K562 (cell line): ENCODE measurements around the gene PIK3C2B. TPM values are rescaled to one million over a fixed set of nuclear protein-coding genes. Genes with fewer than 3 reads are reported as not detected.

Source experiments
- DEAF1 ChIP-seq: fragments of 450-650 bp; formaldehyde crosslinking; IDR thresholded peaks from 2 replicates; pipeline ENCODE4 v1.4.0; 2020; ENCODE audit warnings: mild to moderate bottlenecking, moderate library complexity
- E4F1 ChIP-seq: fragments of 250-450 bp; sonication (Bioruptor Pico); IDR thresholded peaks from 2 replicates; pipeline ENCODE4 v1.5.0; 2021; ENCODE audit warnings: mild to moderate bottlenecking, borderline replicate concordance
- ELF1 ChIP-seq: fragments of 200-800 bp; sonication (Bioruptor generic); IDR thresholded peaks from 2 replicates; pipeline ENCODE4 v1.6.1; 2016; ENCODE audit warnings: missing genetic modification characterization, missing compliant biosample characterization
- GABPB1 ChIP-seq: sonication (generic); formaldehyde crosslinking; IDR thresholded peaks from 2 replicates; pipeline ENCODE4 v1.8.0; 2022; ENCODE audit warnings: mild to moderate bottlenecking, missing genetic modification reagents
- HDAC1 ChIP-seq, 2 experiments: fragments of 450-650 bp; IDR thresholded peaks; 2 replicates each; pipeline ENCODE4 v1.6.1; 2016 to 2017; ENCODE audit warnings: inconsistent platforms in 1 of 2, mild to moderate bottlenecking in 1 of 2, moderate library complexity in 1 of 2
- HDAC3 ChIP-seq: fragments of 450-650 bp; IDR thresholded peaks from 2 replicates; pipeline ENCODE4 v1.6.1; 2018; ENCODE audit warnings: borderline replicate concordance, mild to moderate bottlenecking, moderate library complexity; ENCODE audit not compliant: partially characterized antibody
- HDGF ChIP-seq: fragments of 450-650 bp; IDR thresholded peaks from 2 replicates; pipeline ENCODE4 v1.6.1; 2016
- KAT8 ChIP-seq: fragments of 450-650 bp; IDR thresholded peaks from 2 replicates; pipeline ENCODE4 v1.6.1; 2016; ENCODE audit warnings: low read depth, mild to moderate bottlenecking
- MAZ ChIP-seq, 2 experiments: fragments of 450-650 bp in 1 of 2; sonication (generic) in 1 of 2; formaldehyde crosslinking; IDR thresholded peaks in 1 of 2; conservative IDR thresholded peaks in 1 of 2; 2 replicates each; pipeline versions ENCODE4 v1.4.0 to v1.5.0; 2020; ENCODE audit warnings: mild to moderate bottlenecking in 1 of 2, missing genetic modification reagents in 1 of 2
- PTRF ChIP-seq: fragments of 450-650 bp; IDR thresholded peaks from 2 replicates; pipeline ENCODE4 v1.6.1; 2016; ENCODE audit warnings: mild to moderate bottlenecking, missing genetic modification characterization, missing compliant biosample characterization
- SMAD3 ChIP-seq: fragments of 450-650 bp; formaldehyde crosslinking; conservative IDR thresholded peaks from 2 replicates; pipeline ENCODE4 v1.4.0; 2020; ENCODE audit warnings: mild to moderate bottlenecking
- VEZF1 ChIP-seq: fragments of 200-800 bp; sonication (Bioruptor generic); IDR thresholded peaks from 2 replicates; pipeline ENCODE4 v1.6.1; 2017; ENCODE audit warnings: missing genetic modification characterization, missing compliant biosample characterization
- ZBTB33 ChIP-seq: sonication (generic); formaldehyde crosslinking; IDR thresholded peaks from 2 replicates; pipeline ENCODE4 v1.8.1; 2023; ENCODE audit warnings: mild to moderate bottlenecking, missing genetic modification reagents
- ZBTB49 ChIP-seq: sonication (generic); formaldehyde crosslinking; IDR thresholded peaks from 2 replicates; pipeline ENCODE4 v1.8.0; 2022; ENCODE audit warnings: missing genetic modification reagents, mild to moderate bottlenecking, borderline replicate concordance
- ZNF133 ChIP-seq: fragments of 250-450 bp; sonication (Bioruptor Pico); IDR thresholded peaks from 2 replicates; pipeline ENCODE4 v1.4.0; 2020; ENCODE audit warnings: mild to moderate bottlenecking
- ZNF551 ChIP-seq: fragments of 250-450 bp; sonication (Bioruptor Pico); IDR thresholded peaks from 2 replicates; pipeline ENCODE4 v1.5.0; 2021; ENCODE audit warnings: mild to moderate bottlenecking, moderate library complexity
- ZZZ3 ChIP-seq: fragments of 450-650 bp; IDR thresholded peaks from 2 replicates; pipeline ENCODE4 v1.6.1; 2016; ENCODE audit warnings: antibody characterized with exemption, mild to moderate bottlenecking, moderate library complexity
- polyA plus RNA-seq, 8 experiments: library from polyadenylated mRNA; depleted of rRNA in 4 of 8; stranded (reverse) in 5 of 8; unstranded in 3 of 8; fragments of >200 nt; fragmentation: Nextera tagmentation in 2 of 8; fragmentation: Illumina TruSeq in 1 of 8; extraction: Ambion mirVana in 2 of 8; extraction: Trizol in 1 of 8; gene quantifications; 2 replicates each; pipeline versions ENCODE4 v1.2.1 to v1.2.3, GENCODE V29; 2011 to 2014; ENCODE audit warnings: inconsistent platforms in 1 of 8, missing spikeins in 1 of 8
- total RNA-seq, 7 experiments: library from RNA; depleted of rRNA in 6 of 7; stranded (reverse); fragments of >200 nt in 6 of 7; fragmentation: Illumina TruSeq in 2 of 7; extraction: Trizol in 2 of 7; gene quantifications; 2 replicates each; pipeline versions ENCODE4 v1.2.1 to v1.2.3, GENCODE V29; 2011 to 2021; ENCODE audit warnings: low replicate concordance in 1 of 7

Gene PIK3C2B
- total and polyA plus RNA-seq, 9 of the 15 experiments (the other 6 are each of a cell fraction or from before 2014, with no cell fraction given): 0.10 to 2.9 (median 0.72) TPM

DNA sequence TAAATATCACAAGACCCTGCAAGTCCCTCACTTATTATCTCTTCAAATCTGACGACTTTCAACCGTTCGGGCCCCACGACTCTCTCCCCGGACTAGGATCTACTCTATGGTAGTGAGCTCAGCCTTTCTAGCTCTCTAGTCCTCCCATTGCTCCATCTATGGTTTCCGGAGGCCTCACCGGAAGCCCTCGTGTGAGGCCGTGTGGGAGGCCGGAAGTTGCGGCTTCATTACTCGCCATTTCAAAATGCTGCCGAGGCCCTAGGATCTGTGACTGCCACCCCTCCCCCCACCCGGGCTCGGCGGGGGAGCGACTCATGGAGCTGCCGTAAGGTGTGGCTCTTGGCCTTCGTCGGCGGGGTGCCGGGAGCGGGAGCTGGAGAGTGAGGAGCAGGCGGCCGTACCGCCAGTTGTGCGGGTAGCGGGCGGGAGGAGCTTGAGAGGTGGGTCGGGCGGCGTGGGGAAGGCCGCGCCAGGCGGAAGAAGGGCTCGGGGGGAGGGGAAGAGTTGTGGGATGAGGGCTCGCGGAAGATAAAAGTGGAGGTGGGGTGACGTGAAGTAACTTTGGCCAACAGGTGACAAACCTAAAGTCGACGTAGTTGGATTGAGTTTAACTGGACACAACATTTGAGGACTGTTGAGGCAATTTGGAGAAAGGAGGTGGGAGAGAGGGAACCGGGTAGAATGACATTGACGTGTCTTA, 21.7 kb upstream of the PIK3C2B start, which contains the start of gene MDM4 (continued):
- TF ChIP-seq KAT8 (peak; percentile 65), PTRF (tag) (no peak), DEAF1 (CRISPR knock-in tag) (no peak), ZNF133 (CRISPR knock-in tag) (no peak), SMAD3 (CRISPR knock-in tag) (0 out of 2 replicates have a peak, but pooled peaks have one; percentile 35), MAZ (CRISPR knock-in tag; conservative IDR thresholded peaks at IDR 0.05 in 1 of 2, IDR thresholded peaks at IDR 0.05 in 1 of 2) (peak; percentile 89 to 94), HDAC3 (no peak), HDAC1 (IDR thresholded peaks at IDR 0.05) (peak in 1 of 2 experiments; percentile 98; a peak in 2 of 4 replicates), E4F1 (CRISPR knock-in tag) (peak; percentile 73; the same call in 1 of the 2 replicates), ZBTB33 (CRISPR knock-in tag) (peak; percentile 47; the same call in 1 of the 2 replicates), VEZF1 (CRISPR knock-in tag) (peak; percentile 93), ZBTB49 (CRISPR knock-in tag) (no peak), GABPB1 (CRISPR knock-in tag) (peak; percentile 96), ELF1 (tag) (peak; percentile 91), ZZZ3 (peak; percentile 86), HDGF (peak; percentile 92), ZNF551 (CRISPR knock-in tag) (no peak)
